K562 (cell line): Measurements from ENCODE around the gene ZBTB38. TPM values are rescaled to one million over a fixed set of nuclear protein-coding genes. Genes with fewer than 3 reads are reported as not detected.

Experiments used
- ATAC-seq: fragments of 200-7000 bp; cut with Tn5 transposase; 3 replicates; pipeline ENCODE4 v1.9.1; 2020; ENCODE audit warnings: moderate library complexity
- BruUV-seq: library from RNA; stranded (reverse); fragments of 400-500 nt; replicated peaks from 2 replicates; lab custom pipeline; 2021; lab: Mats Ljungman, UMichigan
- CTCF ChIA-PET: fragments of 300-600 bp; formaldehyde crosslinking; extraction: SDS; loops from one replicate; lab custom pipeline; 2021; ENCODE audit warnings: low intra/inter-chr PET ratio; lab: Yijun Ruan, JAX
- POLR2A ChIA-PET: fragments of 300-600, 350-650 bp; sonication (Branson Sonifier 250); formaldehyde crosslinking; extraction: SDS; loops from one replicate; lab custom pipeline; 2021; ENCODE audit warnings: antibody characterized with exemption, inconsistent platforms; lab: Yijun Ruan, JAX
- DNase-seq, 4 experiments: peaks; one replicate each; pipeline versions ENCODE4 v3.0.0 to v3.0.0-alpha.2; 2011 to 2018; ENCODE audit warnings: low spot score in 3 of 4, mixed read lengths in 3 of 4; ENCODE audit errors: extremely low read depth in 1 of 4
- FAIRE-seq: peaks from 2 replicates; lab custom pipeline; 2011; peaks lifted over from hg19 to GRCh38; lab: Jason Lieb, UNC
- H2AFZ ChIP-seq: 2 replicates; pipeline ENCODE4 v1.6.0; 2011; ENCODE audit warnings: low read depth, low read length, control low read depth, inconsistent platforms
- H3K27ac ChIP-seq: fragments of 200-600 bp; 3 replicates; pipeline ENCODE4 v1.8.0; 2011; ENCODE audit warnings: low read depth, mild to moderate bottlenecking, control low read depth, inconsistent platforms, low read length, moderate library complexity, mixed read lengths; ENCODE audit errors: extremely low read depth
- H3K27me3 ChIP-seq, 2 experiments: fragments of 300-600 bp in 1 of 2; 2 replicates in 1 of 2; 3 replicates in 1 of 2; pipeline versions ENCODE4 v1.6.0 to v1.8.0; 2011; ENCODE audit warnings: inconsistent platforms in 2 of 2, low read length in 2 of 2, mild to moderate bottlenecking in 1 of 2, mixed read lengths in 1 of 2, moderate library complexity in 1 of 2; ENCODE audit not compliant: control insufficient read depth in 2 of 2, insufficient read depth in 2 of 2
- H3K36me3 ChIP-seq: fragments of 300-600 bp; 3 replicates; pipeline ENCODE4 v1.8.0; 2011; ENCODE audit warnings: mild to moderate bottlenecking, low read length, inconsistent platforms; ENCODE audit not compliant: control insufficient read depth, insufficient read depth
- H3K4me1 ChIP-seq, 2 experiments: fragments of 200-600 bp in 1 of 2; replicated peaks in 1 of 2; 2 replicates in 1 of 2; 3 replicates in 1 of 2; pipeline versions ENCODE4 v1.5.1 to v1.8.0; 2011; ENCODE audit warnings: inconsistent platforms in 2 of 2, low read length in 2 of 2, mild to moderate bottlenecking in 1 of 2, mixed read lengths in 1 of 2, moderate library complexity in 1 of 2; ENCODE audit not compliant: control insufficient read depth in 2 of 2, insufficient read depth in 2 of 2
- H3K4me2 ChIP-seq: 2 replicates; pipeline ENCODE4 v1.6.1; 2011; ENCODE audit warnings: low read length, control low read depth, inconsistent platforms, mixed read lengths; ENCODE audit not compliant: insufficient read depth
- H3K4me3 ChIP-seq: fragments of 200-600 bp; sonication (generic), shearing (Covaris generic); 2 replicates; pipeline ENCODE4 v1.5.1; 2016; ENCODE audit warnings: control low read depth, inconsistent platforms
- H3K79me2 ChIP-seq: fragments of 200-600 bp; 3 replicates; pipeline ENCODE4 v1.8.0; 2011; ENCODE audit warnings: low read length, inconsistent platforms; ENCODE audit not compliant: control insufficient read depth, insufficient read depth
- H3K9ac ChIP-seq, 2 experiments: 2 replicates each; pipeline versions ENCODE4 v1.6.0 to v1.6.1; 2011; ENCODE audit warnings: low read depth in 2 of 2, low read length in 2 of 2, control low read depth in 1 of 2, inconsistent platforms in 1 of 2, mild to moderate bottlenecking in 1 of 2, mixed read lengths in 1 of 2; ENCODE audit not compliant: insufficient read depth in 1 of 2
- H3K9me1 ChIP-seq: one replicate; pipeline ENCODE4 v1.6.0; 2011; ENCODE audit warnings: inconsistent platforms, mild to moderate bottlenecking, low read length, moderate library complexity; ENCODE audit not compliant: control insufficient read depth, insufficient read depth
- H3K9me3 ChIP-seq: replicated peaks from 2 replicates; pipeline ENCODE4 v1.5.1; 2011; ENCODE audit warnings: low read depth, low read length, inconsistent platforms; ENCODE audit not compliant: control insufficient read depth, insufficient read depth
- H4K20me1 ChIP-seq: replicated peaks from 2 replicates; pipeline ENCODE4 v1.6.1; 2011; ENCODE audit warnings: low read length, inconsistent platforms, mixed read lengths; ENCODE audit not compliant: control insufficient read depth, insufficient read depth
- CBFA2T2 ChIP-seq: fragments of 450-650 bp; conservative IDR thresholded peaks from 2 replicates; pipeline ENCODE4 v1.6.1; 2017; ENCODE audit warnings: mild to moderate bottlenecking
- CBFA2T3 ChIP-seq: fragments of 450-650 bp; IDR thresholded peaks from 2 replicates; pipeline ENCODE4 v1.6.1; 2017
- EHMT2 ChIP-seq: fragments of 450-650 bp; IDR thresholded peaks from 2 replicates; pipeline ENCODE4 v1.6.1; 2018; ENCODE audit warnings: antibody characterized with exemption
- ELF1 ChIP-seq: fragments of 200-800 bp; sonication (Bioruptor generic); IDR thresholded peaks from 2 replicates; pipeline ENCODE4 v1.6.1; 2016; ENCODE audit warnings: missing genetic modification characterization, missing compliant biosample characterization
- MAFK ChIP-seq: IDR thresholded peaks from 2 replicates; pipeline ENCODE4 v1.6.1; 2011; ENCODE audit warnings: low read length, improper control_type of control experiment
- MEF2D ChIP-seq: conservative IDR thresholded peaks from 2 replicates; pipeline ENCODE4 v1.6.1; 2016; ENCODE audit warnings: low read depth, missing genetic modification characterization, missing compliant biosample characterization
- NR2F6 ChIP-seq: fragments of 450-650 bp; formaldehyde crosslinking; IDR thresholded peaks from 2 replicates; pipeline ENCODE4 v1.4.0; 2020; ENCODE audit warnings: mild to moderate bottlenecking
- ZBTB5 ChIP-seq: fragments of 450-650 bp; IDR thresholded peaks from 2 replicates; pipeline ENCODE4 v1.6.1; 2017; ENCODE audit warnings: antibody characterized with exemption
- WGBS: fragments of 100-300 bp; shearing (Covaris generic); methylation state at CpG from one replicate; pipeline ENCODE4 v1.1.6; 2016; ENCODE audit warnings: low coverage, mixed read lengths; ENCODE audit not compliant: insufficient coverage; ENCODE audit errors: missing lambda C conversion rate; 5-methylcytosine and 5-hydroxymethylcytosine counted together
- in situ Hi-C: fragments of 300-500 bp; cut with MboI; formaldehyde crosslinking; loops from 4 replicates; pipeline ENCODE4 v1.15.0; 2018; ENCODE audit warnings: inconsistent platforms, mixed read lengths
- intact Hi-C: fragments of 100-400 bp; cut with micrococcal nuclease; formaldehyde crosslinking; loops from 2 replicates; pipeline ENCODE4 v1.14.2; 2022
- polyA plus RNA-seq, 8 experiments: library from polyadenylated mRNA; depleted of rRNA in 4 of 8; stranded (reverse) in 5 of 8; unstranded in 3 of 8; fragments of >200 nt; fragmentation: Nextera tagmentation in 2 of 8; fragmentation: Illumina TruSeq in 1 of 8; extraction: Ambion mirVana in 2 of 8; extraction: Trizol in 1 of 8; gene quantifications; 2 replicates each; pipeline versions ENCODE4 v1.2.1 to v1.2.3, GENCODE V29; 2011 to 2014; ENCODE audit warnings: inconsistent platforms in 1 of 8, missing spikeins in 1 of 8
- total RNA-seq, 7 experiments: library from RNA; depleted of rRNA in 6 of 7; stranded (reverse); fragments of >200 nt in 6 of 7; fragmentation: Illumina TruSeq in 2 of 7; extraction: Trizol in 2 of 7; gene quantifications; 2 replicates each; pipeline versions ENCODE4 v1.2.1 to v1.2.3, GENCODE V29; 2011 to 2021; ENCODE audit warnings: low replicate concordance in 1 of 7
- TF ChIP-seq, protein P1 (sequence below), 2 experiments: fragments of 450-650 bp in 1 of 2; sonication (generic) in 1 of 2; formaldehyde crosslinking in 1 of 2; IDR thresholded peaks in 1 of 2; conservative IDR thresholded peaks in 1 of 2; 2 replicates each; pipeline versions ENCODE4 v1.6.1 to v1.8.1; 2016 to 2023; ENCODE audit warnings: mild to moderate bottlenecking in 2 of 2, moderate library complexity in 2 of 2, inconsistent platforms in 1 of 2, missing genetic modification reagents in 1 of 2
- TF ChIP-seq, protein P2 (sequence below): sonication (generic); formaldehyde crosslinking; IDR thresholded peaks from 2 replicates; pipeline ENCODE4 v1.8.0; 2023; ENCODE audit warnings: mild to moderate bottlenecking, missing genetic modification reagents

ZBTB38 gene
- total and polyA plus RNA-seq, 9 of the 15 experiments (the other 6 are each of a cell fraction or from before 2014, with no cell fraction given): 12.1 to 39.4 (median 22.9) TPM

- no peak overlapping the region for H3K27ac ChIP-seq
- H3K27me3 ChIP-seq: no peaks in the 10 kb centered on the region
- BruUV-seq: no TSS peak
- intact Hi-C loops (no loop called here), in situ Hi-C loops (no loop called here)
- FAIRE-seq (no peak), DNase-seq (peak in 1 of 4 experiments; percentile 19), ATAC-seq (no peak)
- no peaks in the 10 kb centered on the region for H3K9me3 ChIP-seq
- peaks cover 52% of the 10 kb centered on the region for H3K36me3 ChIP-seq
- TF ChIP-seq EHMT2 (no peak), MEF2D (tag) (no peak), MAFK (no peak), NR2F6 (CRISPR knock-in tag) (no peak), ZBTB5 (no peak), ELF1 (tag) (no peak), CBFA2T3 (peak; percentile 11; the same call in 1 of the 2 replicates), CBFA2T2 (no peak)
- TF ChIP-seq, protein P1, sequence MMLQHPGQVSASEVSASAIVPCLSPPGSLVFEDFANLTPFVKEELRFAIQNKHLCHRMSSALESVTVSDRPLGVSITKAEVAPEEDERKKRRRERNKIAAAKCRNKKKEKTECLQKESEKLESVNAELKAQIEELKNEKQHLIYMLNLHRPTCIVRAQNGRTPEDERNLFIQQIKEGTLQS (IDR thresholded peaks at IDR 0.05): peak; percentile 29; the same call in 1 of the 2 replicates
- TF ChIP-seq, protein P1 (CRISPR knock-in tag; conservative IDR thresholded peaks at IDR 0.05): no peak
- TF ChIP-seq, protein P2, sequence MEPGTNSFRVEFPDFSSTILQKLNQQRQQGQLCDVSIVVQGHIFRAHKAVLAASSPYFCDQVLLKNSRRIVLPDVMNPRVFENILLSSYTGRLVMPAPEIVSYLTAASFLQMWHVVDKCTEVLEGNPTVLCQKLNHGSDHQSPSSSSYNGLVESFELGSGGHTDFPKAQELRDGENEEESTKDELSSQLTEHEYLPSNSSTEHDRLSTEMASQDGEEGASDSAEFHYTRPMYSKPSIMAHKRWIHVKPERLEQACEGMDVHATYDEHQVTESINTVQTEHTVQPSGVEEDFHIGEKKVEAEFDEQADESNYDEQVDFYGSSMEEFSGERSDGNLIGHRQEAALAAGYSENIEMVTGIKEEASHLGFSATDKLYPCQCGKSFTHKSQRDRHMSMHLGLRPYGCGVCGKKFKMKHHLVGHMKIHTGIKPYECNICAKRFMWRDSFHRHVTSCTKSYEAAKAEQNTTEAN (CRISPR knock-in tag): no peak
- H3K9me1 ChIP-seq: peaks cover 3% of the 10 kb centered on the region
- no peaks in the 10 kb centered on the region; the same call in 1 of the 2 replicates for H4K20me1 ChIP-seq
- no peak overlapping the region for H3K4me3 ChIP-seq
- peaks cover 0 to 13% of the 10 kb centered on the region in 2 experiments; a peak in 2 of 5 replicates for H3K4me1 ChIP-seq
- no peak overlapping the region for H3K4me2 ChIP-seq
- ChIA-PET CTCF (no interaction called here), POLR2A (interaction anchor here (0.9 to 4.7 kb wide), 2 partner anchors 12 to 57 kb away, joined by 3 to 27 read pairs; no protein-coding TSS in a partner anchor)
- H3K9ac ChIP-seq: no peak overlapping the region
- H2AFZ ChIP-seq: no peak overlapping the region
- peaks cover 16% of the 10 kb centered on the region for H3K79me2 ChIP-seq
- 48% methylated on average over 7 of the region's 7 CpGs for WGBS
These were observed 5.6 kb downstream of the ZBTB38 start for GRCh38 chr3:141373768-141374526.
